Activated CD4-positive, CD25-positive, alpha-beta regulatory T cell treated with anti-CD3 and anti-CD28 coated beads, Interleukin-2, amount 50 U/mL, for 72 hours (primary cell): Measurements from ENCODE around the gene POLR3GL.

Experiments
- DNase-seq: peaks from one replicate; pipeline ENCODE4 v3.0.0; 2021

POLR3GL gene

DNA sequence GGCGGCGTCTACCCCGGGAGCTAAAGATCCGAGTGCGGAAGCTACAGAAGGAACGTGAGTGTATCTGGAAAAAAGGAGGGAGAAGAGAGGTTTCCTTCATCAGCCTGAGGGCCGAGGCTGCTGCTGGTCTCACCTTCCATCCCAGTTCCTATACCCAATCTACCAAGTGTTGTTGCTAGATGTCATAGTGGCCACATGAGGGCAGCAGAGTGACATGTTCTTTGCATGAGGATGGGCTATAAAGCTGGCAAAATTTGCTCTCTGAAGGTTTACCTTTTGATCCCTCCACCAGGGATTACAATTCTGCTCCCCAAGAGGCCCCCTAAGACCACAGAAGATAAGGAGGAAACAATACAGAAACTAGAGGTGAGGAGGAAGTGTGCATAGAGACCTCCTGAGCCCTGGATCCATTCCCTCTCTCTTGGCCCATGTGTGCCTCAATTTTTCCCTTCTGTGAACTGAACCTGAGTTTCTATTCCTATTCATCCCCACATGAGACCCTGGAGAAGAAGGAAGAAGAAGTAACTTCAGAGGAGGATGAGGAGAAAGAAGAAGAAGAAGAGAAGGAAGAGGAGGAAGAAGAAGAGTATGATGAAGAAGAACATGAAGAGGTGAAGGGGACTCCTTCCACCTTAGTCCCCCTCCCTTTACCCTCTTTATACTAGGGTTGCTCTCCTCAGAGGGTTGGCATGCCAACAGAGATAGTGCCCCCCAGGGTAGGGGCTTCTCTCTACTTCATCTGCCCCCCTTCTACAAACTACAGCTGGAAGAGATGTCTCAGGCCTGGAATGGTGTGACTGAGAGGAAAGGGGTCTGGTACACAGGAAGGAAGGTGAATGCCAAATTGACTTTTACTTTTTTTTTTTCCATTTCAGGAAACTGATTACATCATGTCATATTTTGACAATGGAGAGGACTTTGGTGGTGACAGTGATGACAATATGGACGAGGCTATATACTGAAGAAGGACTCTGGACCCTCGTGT is 13.3 kb downstream of the POLR3GL start:
- DNase-seq = peak; percentile 66

DNA sequence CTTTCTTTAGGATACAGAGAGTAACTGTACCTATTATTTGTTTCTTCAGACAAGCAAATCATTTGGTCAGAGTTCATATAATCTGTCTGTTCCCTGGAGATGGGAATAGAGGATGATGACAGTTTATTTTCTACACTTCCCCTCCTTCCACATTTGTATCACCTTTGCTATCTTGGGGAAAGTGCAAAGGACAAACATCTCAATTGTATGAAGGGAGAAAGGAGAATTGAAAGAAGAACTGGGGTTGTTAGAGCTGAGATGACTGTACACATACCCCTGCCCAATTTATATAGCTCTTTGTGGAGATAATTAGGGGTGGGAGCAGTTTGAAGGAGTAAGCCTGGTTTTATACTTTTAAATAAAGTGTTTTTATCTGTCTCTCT is 14.0 kb downstream of the POLR3GL start:
- no peak for DNase-seq

DNA sequence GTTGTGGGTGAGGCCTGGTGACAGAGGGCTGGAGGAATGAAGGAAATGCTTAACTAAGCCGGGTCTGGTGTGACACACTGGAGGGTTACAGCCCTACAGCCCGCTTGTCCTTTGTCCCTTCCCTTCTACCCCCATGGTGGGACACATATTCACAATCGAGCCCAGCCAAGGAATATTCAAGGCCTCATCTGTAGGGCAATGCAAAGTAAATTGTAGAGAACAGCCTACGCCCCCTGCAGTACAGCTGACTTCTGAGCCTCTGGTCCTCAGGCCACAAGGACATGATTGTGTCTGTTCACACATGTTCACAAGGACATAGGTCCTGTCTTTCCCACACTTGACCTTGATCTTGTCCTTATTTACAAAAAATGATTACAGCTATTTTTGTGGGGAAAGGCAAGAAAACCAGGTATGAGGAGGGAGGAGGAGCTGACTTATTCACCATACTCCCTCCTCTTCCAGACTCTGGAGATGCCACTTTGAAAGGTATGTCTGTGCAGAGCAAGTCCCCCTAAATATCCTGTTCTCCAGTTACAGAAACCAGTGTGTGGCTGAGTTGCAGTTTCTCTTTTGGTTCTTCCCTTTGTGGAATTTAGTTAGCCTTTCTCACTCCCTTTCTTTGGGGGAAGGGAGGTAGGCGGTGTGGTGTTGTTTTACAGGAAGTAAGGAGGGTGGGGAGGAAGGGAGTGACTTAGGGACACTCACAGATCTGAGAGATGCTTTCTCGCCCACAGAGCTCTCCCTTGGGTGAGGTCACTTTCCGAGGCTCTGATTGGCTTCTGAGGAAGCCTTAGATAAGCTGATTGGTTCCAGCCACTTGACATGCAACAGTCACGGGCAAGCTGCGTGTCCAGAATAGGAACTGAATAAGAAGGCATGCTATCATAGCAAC is 14.6 kb downstream of the POLR3GL start:
- DNase-seq = peak; percentile 69

DNA sequence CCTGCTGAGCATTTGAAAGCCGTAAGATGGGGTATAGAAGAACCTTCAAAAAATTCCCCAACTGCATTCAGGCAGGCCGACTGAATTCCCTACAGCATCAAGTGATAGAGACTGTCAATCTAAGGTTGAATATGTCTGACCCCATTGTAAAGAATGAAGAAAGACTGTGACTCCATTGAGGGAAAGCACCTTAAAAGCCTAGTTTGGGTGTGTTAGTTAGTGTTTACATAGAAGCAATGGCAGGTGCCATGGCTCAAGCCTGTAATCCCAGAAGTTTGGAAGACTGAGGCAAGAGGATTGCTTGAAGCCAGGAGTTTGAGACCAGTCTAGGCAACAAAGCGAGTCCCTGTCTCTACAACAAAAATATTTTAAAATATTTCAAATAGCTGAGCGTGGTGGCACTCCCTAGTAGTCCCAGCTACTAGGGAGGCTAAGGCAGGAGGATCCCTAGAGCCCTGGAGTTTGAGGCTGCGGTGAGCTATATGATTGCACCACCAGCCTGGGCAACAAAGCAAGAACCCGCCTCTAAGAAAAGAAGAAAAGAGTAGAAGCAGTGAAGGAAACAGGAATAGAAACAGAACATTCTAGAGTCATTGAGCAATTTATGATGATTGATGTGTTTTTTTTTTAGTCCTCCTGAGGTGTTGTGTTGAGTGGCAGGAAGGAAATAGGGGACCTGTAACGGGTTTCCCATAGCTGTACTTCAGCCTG is 15.4 kb downstream of the POLR3GL start:
- no peak for DNase-seq

DNA sequence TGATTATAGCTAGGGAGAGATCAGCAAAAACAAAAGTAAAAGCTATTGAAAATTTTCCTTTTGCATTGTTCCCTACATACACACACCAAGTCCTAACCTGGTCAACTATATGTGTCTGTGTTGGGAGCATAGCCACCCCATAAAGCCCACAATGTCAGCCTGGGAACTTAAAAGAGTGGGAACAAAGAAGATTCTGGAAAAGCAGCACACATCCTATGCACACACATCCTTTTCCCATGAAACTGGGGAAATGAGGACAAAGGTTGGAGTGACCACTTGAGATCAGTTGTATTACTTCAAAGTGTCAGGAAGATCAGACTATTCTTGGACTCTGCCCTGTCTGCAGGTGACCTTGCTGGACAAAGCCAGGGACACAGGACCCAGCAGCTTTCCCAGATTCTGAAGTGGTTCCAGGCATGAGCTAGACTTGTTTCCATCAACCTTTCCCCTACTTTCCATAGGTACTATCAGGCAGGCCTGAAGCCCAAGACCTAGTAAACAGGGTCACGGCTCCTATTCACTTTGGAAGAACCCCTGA is 16.0 kb downstream of the POLR3GL start:
- no peak for DNase-seq

DNA sequence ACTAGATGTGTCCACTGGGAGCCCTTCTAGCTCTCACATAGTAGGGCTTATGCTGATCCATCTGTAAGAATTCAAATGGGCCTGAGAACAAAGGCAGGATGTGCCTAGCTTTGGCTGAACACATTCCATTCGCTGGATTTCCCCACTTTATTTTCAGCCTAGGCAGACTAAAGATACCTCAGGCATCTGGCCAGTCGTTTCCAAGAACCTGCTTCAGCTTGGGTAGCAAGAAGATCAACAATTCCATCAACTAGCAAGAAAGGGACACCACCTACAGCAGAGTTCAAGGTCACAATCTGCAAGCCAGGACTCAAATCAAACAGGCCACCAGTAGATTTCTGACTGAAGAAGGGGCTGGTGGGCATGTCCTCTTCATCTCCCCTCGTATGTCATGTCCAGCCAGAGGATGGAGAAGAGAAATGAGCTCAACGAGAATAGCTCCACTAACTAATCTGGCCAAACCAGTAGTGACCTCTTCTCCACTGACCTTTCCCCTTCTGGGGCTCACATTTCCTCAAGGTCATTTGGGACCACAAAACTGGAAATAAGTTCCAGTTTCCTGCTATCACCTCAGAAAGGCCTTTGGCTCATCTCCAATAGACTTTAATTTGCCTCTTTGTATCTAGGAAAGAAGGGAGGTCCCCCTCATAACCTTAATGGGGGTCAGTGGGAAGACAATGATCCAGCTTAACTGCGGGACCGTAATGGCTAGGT is 17.7 kb downstream of the POLR3GL start:
- DNase-seq = no peak

DNA sequence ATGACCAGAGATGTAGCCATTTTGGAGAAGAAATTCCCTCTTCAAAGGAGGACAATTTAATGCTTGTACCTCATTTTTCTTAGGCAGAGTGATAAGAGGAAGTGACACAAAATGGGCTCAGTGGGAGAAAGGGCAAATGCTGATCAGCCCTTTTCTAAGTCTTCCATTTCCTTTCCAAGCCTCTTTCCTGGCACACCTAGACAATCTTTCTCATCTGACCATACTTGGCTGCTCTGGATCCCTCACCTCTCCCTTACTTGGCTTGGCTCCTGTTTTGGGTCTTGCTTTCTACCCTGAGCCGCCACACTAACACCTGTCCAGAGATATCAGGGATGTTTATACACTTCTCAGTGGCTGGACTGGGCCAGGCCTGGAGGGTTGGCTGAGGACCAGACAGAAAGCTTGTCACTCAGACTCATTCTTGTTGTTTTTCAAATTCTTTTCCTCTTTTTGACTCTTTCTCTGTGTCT is 18.8 kb downstream of the POLR3GL start:
- DNase-seq = no peak

DNA sequence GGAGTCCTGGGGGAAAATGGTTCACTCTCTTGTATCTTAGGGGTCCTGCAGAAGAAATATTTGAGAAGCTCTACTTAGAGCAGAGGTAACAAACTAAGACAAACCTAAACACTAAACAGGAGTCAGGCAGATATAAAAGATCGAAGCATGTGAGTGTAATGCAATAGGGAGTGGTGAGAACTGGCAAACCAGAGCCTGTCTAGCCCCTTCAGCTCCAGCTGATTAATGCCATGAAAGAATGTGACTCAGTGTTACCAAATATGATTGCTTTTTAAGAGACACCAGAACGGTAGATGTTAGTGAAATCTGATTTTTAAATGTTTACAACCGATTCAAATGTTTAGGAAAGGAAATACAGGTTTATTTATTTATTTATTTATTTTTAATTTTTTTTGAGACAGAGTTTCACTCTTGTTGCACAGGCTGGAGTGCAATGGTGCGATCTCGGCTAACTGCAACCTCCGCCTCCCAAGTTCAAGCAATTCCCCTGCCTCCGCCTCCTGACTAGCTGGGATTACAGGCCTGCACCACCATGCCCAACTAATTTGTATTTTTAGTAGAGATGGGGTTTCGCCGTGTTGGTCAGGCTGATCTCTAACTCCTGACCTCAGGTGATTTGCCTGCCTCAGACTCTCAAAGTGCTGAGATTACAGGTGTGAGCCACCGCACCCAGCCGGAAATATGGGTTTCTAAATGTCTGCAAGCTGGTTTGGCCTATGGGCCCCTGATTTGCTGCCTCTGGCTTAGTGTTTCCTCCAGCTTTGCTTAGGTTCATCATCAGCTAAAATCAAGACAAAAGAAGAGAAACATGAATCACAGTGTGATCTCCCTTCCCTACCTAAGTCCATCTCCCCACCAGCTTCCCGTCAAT is 19.7 kb downstream of the POLR3GL start:
- DNase-seq = no peak

DNA sequence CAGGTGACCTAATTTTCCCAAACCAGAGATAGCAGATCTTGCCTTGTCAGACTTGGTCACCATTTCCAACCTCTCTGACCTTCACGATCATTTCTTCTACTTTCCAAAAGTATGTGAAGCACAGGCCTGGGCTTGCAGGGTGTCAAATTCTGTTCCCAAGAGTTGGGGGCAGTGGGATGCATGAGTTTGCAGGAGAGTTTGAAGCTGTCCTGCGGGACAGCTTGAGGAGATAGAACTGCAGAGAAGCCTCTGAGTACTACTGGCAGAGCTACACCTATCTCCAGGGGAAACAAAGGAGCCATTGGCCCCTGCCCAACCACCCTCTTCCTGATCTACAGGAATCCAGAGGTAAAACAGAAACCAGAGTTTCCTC is 20.6 kb downstream of the POLR3GL start:
- no peak for DNase-seq

DNA sequence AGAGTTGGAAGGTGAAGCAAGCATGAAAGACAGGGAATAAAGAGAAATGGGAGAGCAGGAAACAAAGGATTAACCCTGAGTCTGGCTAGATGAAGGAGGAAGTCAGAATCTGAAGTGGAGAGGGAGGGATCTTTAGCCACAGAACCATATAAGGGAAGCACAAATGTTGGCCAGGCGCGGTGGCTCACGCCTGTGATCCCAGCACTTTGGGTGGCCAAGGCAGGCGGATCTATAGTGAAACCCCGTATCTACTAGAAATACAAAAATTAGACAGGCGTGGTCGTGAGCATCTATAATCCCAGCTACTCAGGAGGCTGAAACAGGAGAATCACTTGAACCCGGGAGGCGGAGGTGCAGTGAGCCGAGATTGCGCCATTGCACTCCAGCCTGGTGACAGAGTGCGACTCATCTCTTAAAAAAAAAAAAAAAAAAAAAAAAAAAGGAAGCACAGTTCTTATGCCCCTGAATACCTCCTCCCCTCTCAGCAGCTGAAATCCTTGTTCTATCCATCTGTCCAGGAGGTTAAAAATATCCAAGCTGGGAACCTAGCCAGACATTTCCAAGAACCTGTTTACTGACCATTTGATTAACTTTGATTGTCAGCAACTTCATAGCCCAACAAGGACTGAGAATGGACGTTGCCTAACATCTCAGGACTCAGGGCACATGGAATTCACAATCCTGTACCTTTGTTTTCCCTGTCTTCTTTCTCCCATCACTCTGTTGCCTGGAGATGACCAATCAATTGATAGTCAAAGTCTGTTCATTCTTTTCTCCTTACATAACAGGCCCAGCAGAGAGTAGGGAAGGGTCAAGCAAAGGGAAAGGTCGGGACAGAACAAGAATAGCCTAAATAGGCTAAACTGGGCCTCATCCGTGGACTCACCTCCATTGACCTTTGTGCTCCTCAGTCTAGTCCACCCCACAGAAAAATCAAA is 21.3 kb downstream of the POLR3GL start:
- no peak for DNase-seq

DNA sequence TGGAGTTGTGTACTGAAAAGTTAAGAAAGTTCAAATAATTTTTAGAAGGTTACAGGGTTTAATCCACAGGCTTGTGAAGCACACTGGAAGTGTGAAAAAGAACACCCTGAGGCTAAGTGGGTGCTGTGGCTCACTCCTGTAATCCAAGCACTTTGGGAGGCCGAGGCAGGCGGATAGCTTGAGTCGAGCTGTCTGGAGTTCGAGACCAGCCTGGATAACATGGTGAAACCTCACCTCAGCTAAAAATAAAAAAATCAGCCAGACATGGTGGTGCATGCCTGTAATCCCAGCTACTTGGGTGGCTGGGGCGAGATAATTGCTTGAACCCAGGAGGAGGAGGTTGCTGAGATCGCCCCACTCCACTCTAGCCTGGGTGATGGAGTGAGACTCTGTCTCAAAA is 22.1 kb downstream of the POLR3GL start:
- DNase-seq = no peak

DNA sequence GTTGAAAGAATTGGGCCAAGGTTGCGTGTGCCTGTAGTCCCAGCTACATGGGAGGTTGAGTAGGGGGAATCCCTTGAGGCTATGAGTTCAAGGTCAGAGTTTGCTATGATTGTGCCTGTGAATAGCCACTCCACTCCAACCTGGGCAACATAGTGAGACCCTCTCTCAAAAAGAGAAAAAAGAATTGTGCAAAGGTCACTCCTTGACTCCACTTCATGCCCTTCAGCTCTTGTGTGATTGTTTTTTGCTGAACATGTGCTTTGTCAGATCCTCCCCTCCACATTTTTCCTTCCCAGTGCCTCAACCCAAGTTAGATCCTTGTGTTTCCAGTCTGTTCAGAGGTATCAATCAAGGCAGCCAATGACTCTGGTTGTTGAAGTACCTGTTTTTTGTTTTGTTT is 23.4 kb downstream of the POLR3GL start:
- DNase-seq = no peak

DNA sequence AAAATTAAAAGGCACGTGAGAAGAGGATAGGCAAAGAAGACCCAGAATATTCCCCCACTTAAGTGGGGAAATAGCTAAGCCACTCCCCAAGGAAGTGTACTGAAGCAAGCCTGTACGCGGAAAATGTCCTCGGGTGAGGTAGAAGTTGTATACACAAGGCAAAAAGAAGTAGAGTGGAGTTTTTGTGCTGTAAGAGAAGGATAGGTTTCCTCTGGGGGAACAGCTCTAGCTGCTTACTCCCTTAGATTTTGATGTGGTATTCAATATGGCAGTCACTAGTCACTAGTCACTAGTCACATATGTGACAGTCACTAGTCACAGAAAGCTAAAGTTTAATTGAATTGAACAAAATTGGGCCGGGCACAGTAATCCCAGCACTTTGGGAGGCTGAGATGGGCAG is 24.3 kb downstream of the POLR3GL start:
- no peak for DNase-seq

DNA sequence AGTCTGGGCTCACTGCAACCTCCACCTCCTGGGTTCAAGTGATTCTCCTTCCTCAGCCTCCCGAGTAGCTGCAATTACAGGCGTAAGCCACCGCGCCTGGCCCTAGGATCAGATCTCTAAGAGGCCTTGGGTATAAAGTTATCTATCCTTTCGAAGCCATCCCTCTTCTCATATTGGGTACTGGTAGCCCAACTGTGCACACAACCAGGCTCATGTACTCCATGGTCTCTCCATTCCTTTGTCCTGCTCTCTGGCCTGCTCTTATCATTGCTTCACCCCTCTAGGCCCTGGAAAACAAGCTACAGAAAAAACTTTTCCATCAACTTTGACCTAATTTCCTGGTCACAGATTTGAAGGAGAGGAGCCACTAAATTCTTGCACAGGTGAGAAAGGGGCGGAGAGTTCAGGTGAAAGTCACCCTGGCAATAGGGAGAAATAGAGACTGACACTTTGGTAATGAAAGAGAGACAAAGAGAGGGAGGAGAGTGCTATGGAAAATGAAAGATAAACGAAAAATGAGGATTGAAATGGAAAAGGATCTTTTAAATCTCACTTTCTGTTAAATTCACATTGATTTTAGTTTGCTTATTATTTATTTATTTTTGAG is 25.9 kb downstream of the POLR3GL start:
- DNase-seq = no peak

DNA sequence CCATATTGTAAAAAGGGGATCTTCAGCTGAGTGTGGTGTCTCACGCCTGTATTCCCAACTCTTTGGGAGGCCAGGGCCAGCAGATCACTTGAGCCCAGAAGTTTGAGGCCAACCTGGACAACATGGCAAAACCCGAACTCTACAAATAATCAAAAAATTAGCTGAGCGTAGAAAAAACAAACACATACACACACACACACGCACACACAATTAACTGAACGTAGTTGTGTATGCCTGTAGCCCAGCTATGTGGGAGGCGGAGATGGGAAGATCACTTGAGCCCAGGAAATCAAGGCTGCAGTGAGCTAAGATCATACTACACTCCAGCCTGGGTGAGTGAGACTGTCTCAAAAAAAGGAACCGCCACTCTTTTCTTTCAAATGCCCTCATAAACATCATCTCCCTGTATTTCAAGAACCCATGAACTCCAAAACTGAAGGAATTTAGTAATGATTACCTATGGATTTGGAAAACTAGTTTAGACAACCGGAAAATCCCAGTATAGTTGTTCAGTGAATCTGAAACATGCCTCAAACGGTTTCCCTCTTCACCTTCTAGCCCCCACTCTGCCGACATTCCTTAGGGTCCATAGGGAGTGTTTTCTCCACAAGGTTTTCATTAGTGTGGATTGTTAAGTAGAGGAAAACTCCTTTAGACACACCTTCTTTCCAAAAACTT is 27.4 kb downstream of the POLR3GL start:
- no peak for DNase-seq

DNA sequence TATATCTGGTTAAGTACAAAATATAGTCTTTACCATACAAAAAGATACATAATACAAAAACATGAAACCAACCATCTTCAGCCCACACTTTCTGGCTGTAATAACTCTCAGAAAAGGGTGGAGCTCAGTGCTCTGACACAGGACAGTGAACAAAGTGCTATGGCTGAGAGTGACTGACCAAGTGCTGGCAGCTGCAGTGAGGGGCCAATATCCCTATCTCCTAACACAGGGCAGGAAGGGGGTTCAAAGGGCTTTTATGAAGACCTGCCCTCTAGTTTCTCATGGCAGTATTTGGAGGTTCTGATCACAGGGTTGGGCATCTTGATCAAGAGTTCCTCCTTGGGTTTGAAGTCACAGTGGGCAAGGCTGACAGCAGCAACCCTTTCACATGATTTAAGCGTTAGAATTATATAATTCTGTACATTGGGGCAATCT is 28.0 kb downstream of the POLR3GL start:
- no peak for DNase-seq

DNA sequence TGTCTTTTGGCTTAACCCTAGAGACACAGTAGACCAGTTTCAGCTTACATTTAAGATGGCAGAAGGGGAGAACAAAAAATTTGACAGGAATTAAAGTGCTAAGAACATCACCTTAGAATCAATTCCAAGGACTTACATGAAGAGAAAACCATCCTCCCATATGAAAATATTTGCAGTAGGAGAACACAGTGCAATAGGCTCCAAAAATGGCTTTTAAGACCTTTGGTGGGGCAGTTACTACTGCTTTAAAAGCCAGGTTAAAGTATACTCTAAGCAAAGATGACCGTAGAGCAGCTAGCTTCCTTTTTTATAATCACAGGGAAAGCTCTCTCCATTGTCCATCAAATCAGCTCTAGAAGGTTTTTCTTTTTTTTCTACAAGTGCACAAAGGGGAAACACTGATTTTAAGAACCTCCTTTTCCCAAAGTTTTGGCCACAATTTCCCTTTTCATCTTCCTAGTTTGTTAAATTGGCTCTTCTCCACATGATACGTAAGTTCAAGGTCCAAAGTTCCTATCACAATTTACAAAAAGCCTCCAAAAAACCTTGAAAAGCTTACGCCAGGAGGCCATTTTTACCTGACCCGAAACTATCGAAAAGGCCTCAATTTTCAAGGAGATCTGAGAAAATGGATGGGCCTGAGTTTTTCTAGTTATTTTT is 28.6 kb downstream of the POLR3GL start:
- no peak for DNase-seq
